NCI-H1105 treated with DMSO at 0.1 percent for 48 hours (cell line): ENCODE data around the gene ZNF491.
"Not testable (repeated sequence)": the region's sequence is repeated elsewhere in the genome, so short reads cannot be mapped to it uniquely, and the experiment has no call there.

Experiments used
- DNase-seq: peaks from one replicate; lab custom pipeline; 2025; lab: John Stamatoyannopoulos, UW

ZNF491 gene

DNA sequence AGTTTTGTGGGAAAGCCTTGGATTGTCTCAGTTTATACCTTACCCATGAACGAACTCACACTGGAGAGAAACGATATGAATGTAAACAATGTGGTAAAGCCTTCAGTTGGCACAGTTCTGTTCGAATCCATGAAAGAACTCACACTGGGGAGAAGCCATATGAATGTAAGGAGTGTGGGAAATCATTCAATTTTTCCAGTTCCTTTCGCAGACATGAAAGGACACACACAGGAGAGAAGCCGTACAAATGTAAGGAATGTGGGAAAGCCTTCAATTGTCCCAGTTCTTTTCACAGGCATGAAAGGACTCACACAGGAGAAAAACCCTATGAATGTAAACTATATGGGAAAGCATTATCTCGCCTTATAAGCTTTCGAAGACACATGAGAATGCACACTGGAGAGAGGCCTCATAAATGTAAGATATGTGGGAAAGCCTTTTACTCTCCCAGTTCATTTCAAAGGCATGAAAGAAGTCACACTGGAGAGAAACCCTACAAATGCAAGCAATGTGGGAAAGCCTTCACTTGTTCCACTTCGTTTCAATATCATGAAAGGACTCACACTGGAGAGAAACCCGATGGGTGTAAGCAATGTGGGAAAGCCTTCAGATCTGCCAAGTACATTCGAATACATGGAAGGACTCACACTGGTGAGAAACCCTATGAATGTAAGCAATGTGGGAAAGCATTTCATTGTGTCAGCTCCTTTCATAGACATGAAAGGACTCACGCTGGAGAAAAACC, 8.2 kb downstream of the ZNF491 start:
- DNase-seq, result no peak

DNA sequence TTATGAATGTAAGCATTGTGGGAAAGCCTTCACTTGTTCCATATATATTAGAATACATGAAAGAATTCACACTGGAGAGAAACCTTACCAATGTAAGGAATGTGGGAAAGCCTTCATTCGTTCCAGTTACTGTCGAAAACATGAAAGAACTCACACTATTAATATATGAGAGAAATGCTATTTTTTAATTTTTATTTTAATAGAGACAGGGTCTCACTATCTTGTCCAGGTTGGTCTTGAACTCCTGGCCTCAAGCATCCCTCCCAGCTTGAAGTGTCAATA, 8.7 kb downstream of the ZNF491 start:
- no peak for DNase-seq

DNA sequence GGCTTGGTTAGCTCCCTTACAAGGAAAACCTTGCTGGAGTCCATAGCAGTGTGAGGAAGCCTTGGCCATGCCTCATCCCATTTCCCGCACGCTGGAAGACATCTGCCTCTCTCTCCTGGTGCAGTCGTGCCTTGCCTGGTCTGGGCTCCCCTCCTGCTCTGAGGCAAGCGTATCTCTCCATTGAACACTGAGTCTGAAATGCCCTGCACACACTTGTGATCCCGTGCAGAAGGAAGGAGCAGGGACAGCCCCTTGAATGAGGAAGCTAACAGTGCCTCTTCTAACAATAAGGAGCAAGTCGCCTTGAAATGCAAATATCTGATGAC, 15.3 kb downstream of the ZNF491 start:
- DNase-seq, result no peak

DNA sequence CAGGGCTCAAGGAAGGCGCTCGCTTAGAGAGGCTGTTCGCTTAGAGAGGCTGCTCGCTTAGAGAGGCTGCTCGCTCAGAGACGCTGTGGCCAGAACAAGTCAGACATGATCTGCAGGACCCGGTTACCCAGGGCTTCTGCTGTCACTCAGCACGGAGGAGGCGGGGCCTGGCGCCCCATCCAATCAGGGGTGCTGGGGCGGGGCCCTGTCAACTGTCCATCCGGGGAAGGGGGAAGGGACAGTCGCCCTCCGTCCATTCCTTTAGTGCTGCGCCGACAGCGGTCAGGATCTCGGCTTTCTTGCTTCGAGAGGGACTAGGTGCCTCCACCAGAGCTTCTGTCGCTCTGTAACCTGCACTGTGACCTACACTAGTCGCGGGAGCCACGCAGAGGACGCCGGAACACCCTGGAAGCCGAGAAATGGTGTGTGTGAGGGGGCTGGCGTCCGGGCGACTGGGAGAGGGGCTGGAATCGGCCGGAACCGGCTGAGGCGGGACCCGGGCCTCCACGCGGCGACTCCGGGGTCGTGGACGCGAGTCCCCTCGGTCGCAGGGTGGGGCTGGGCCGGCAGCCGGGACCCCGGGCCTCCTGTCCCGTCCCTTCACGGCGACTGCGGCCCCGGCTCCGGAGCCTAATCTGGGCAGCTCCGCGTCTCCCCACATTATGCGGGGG, 15.8 kb downstream of the ZNF491 start, which contains the start of gene ZNF440:
Gene ZNF440 (plus strand): TSS at position 245 of the 671 bp plus-strand sequence. CDS start 175 bp downstream, at position 420.
- peak; percentile 90 for DNase-seq

DNA sequence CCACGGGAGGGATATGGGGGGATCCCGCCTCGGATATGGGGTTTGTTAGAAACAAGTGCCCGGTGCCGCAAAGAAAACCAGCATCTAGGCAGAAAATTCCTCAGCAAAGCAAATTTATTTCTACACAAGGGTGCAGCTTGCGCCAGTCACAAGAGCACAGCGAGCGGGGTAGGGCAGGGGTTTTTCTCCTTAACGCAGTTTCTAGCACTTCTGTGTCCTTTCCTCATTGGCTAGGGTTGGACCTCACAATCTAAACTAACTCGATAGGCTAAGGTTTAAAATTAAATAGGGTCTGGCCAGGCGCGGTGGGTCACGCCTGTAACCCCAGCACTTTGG, 16.3 kb downstream of the ZNF491 start:
- DNase-seq, result no peak

DNA sequence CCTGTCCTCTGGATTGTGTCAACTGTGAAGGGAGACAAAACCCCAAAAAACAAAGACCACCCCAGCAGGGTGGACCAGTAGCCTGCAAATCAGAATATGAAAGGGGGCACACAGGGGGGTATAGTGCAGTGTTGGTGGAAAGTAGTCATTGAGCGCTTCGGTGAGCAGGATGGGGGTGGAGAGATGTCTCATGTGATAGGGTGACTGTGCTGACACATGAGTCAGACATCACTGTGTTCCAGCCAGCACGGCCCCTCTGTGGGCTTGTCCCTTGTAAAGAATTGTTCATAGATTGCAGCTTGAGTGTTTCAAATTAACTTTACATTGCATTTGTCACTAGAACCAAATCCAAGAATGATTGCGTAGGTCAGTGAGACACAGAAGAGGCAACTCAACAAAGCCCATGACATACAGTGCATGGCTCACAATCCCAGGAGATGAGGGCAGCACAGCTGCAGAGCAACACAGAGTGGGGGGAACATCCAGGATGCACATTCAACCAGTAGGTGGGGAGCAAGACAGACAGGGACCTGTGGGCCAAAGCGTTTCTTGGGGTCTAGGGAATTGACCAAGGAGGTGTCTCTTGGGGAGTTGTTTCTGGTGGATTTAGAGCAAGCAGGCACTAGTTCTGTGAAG, 23.3 kb downstream of the ZNF491 start:
- DNase-seq, result no peak

DNA sequence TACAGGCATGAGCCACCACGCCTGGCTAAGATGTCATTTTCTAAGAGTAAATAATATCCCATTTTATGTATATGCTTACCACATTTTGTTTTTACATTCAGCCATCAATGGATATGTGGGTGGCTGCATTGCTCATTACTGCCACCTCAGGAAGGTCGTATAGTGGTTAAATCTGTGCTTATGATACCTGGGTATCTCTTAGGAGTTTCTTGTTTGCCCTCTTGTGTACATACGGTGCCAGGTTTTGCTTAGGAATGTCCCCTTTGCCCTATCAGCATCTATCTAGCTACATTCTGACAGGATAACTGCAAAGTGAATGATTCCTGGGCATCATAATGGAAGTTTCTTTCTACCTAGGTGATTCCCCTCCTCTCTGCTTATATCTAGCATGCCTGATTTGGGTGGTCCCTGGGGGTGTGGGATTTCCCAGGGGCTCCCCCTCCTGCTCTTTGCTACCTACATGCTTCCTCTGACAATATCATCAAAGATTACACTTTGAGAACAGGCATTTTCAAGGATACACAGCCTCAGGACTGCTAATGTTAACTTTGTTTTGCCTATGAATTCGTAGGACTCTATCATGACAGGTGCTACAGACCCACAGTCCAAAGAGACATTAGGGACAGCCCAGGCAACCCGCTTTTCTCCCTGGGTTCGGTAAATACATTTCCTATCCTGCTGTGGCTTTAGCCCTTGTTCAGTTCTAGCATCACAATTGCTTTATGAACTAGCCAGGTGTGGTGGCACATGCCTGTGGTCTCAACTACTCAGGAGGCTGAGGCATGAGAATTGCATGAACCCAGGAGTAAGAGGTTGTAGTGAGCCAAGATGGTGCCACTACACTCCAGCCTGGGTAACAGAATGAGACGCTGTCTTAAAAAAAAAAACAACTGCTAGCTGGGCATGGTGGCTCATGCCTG, 30.9 kb downstream of the ZNF491 start:
- not testable (repeated sequence) for DNase-seq

DNA sequence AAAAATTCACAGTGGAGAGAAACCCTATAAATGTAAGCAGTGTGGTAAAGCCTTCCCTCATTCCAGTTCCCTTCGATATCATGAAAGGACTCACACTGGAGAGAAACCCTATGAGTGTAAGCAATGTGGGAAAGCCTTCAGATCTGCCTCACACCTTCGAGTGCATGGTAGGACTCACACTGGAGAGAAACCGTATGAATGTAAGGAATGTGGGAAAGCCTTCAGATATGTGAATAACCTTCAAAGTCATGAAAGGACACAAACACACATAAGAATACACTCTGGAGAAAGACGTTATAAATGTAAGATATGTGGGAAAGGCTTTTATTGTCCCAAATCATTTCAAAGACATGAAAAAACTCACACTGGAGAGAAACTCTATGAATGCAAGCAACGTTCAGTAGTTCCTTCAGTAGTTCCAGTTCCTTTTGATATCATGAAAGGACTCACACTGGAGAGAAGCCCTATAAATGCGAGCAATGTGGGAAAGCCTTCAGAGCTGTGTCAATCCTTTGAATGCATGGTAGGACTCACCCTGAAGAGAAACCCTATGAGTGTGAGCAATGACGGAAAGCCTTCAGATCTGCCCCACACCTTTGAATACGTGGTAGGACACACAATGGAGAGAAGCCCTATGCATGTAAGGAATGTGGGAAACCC, 34.1 kb downstream of the ZNF491 start:
- DNase-seq, result no peak

DNA sequence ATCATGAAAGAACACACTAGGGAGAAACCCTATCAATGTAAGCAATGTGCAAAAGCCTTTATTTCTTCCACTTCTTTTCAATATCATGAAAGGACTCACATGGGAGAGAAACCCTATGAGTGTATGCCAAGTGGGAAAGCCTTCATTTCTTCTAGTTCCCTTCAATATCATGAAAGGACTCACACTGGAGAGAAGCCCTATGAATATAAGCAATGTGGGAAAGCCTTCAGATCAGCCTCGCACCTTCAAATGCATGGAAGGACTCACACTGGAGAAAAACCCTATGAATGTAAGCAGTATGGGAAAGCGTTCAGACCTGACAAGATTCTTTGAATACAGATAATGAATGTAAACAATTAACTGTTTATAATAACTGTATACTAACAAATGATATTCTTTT, 35.2 kb downstream of the ZNF491 start:
- no peak for DNase-seq

DNA sequence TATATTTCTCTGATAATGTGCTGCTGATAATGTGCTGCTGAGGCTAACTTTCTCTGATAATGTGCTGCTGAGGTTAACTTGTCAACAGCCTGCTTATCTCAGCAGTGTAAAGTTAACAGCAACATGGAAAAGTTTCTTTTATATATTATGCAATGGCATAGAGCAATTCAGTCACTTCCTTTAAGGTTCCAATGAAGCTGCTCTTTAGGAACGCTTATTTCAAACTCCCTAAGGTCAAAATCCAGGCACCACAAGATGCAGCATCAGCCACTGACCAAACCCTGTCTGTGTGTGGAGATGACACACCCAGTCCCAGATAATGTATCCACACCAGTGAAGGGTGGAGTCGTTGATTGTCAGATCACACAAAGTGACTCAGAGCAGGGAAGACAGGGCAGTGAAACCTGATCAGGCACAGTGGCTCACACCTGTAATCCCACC, 37.3 kb downstream of the ZNF491 start:
- not testable (repeated sequence) for DNase-seq

DNA sequence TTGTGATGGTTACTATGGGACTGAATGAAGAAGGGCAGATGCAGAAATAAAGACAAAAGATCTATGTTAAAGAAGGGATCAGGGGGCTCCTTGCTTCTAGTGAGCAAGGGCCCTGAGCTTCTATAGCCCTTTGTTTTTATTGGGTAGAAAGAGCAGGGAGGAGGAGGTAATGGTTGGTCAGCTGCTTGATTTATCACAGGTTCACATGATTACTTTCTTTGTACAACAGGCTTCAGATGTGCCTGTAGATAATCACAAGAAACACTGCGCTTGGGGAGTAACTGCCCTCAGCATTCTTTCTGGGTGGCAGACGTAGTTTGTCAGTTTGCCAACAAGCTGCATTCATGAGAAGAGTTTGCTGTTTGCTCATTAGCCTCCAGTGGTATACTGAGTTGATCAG, 45.4 kb downstream of the ZNF491 start:
- DNase-seq, result no peak

DNA sequence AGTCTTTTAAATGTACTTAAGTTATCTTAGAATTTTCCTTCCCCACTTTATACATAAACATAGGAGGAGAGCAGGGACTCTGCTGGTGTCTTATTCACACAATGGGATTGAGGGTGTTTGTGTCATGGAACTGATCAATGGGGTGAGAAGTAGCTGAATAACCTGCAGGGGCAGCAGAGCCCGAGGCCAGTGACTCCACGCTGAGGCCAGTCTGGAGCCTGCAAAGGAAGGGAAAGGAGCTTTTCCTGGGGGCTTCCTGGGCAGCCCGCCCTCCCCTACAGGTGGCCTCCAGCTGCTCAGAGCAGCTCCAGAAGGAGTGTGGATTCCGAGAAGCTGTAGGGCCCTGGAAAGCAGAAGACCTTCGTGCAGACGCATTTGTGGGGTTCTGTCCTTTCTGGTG, 49.3 kb downstream of the ZNF491 start:
- DNase-seq, result not testable (repeated sequence)

DNA sequence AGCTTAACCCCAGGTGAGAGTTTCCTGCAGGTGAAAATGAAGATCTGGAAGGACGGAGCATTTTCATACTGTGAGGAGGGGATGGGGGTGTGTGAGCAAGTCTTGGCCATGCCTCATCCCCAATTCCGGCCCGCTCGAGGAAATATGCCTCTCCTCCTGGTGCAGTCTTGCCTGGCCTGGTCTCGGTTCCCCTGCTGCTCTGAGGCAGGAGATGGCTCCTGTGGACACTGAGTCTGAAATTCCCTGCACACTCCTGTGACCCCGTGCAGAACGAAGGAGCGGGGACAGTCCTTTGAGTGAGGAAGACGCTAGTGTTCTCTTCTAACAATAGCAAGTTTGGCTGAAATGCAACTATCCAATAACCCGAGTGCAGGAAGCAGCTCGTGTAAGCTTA, 49.9 kb downstream of the ZNF491 start:
- no peak for DNase-seq

DNA sequence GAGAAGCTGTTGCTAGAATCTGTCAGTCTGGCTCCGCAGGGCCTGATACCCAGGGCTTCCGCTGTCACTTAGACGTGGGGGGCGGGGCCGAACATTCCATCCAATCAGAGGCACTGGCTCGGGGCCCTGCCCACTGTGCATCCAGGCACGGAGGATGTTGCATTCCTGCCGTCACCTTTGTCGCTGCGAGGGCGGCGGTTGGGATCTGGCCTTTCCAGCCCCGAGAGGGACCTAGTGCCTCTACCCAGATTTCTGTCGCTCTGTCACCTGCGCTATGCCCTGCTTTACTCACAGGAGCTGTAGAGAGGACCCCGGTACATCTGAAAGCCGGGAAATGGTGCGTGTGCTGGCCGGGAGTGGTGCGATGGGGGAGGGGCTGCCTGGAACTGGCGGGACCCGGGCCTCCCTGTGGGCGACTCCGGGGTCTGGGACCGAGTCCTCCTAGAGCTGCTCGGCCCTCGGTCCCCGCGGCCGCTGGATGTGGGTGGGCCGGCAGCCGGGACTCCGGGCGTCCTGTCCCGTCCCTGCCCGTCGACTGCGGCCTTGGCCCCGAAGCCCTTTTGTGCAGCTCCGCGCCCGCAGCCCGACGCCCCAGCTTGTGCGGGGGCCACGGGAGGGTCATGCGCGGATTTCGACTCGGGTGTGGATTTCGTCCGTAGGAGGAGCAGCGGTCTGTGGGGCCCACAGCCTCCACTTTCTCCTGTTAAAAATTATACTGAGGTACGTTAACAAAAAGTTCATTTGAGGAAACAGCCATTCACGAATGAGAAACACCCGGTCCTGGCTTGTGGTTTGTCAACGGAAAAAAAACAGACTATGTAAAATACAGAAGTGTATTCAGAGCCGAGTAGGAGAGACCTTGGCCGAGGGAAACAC, 50.5 kb downstream of the ZNF491 start, which contains the start of gene ZNF439:
Gene ZNF439 (plus strand): TSS at position 133 of the 876 bp plus-strand sequence. CDS start 142 bp downstream, at position 275.
- peak; percentile 88 for DNase-seq

DNA sequence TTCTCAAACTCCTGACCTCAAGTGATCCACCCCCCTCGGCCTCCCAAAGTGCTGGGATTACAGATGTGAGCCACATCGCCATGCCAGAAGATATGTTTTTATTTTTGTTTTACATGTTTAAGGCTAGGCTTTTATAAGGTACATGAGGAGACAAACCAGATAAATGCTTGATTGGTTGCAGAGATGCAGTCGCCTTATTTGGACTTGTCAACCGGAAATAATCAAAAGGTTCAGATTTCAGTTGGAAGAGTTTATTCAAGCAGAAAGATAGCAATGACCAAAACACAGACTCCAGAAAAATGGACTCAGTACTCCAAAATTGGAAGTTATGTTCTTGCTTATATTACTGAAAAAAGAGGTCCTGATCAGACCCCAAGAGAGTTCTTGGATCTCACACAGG, 52.0 kb downstream of the ZNF491 start:
- not testable (repeated sequence) for DNase-seq

DNA sequence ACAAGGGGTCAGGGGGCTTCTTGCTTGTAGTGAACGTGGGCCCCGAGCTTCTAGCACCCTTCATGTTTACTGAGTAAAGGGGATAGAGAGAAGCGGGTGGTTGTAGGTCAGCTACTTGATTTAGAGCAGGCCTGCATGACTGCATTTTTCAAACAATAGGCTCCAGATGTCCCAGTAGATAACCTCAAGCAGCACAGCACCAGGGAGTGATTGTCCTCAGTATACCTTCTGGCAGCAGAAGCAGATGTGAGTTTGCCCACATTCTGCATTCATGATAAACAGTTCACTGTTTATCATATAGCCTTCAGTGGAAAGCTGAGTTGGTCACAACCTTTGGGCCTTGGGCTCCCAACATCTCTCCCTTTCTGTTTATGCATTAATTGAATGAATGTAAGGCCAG, 55.0 kb downstream of the ZNF491 start:
- no peak for DNase-seq

DNA sequence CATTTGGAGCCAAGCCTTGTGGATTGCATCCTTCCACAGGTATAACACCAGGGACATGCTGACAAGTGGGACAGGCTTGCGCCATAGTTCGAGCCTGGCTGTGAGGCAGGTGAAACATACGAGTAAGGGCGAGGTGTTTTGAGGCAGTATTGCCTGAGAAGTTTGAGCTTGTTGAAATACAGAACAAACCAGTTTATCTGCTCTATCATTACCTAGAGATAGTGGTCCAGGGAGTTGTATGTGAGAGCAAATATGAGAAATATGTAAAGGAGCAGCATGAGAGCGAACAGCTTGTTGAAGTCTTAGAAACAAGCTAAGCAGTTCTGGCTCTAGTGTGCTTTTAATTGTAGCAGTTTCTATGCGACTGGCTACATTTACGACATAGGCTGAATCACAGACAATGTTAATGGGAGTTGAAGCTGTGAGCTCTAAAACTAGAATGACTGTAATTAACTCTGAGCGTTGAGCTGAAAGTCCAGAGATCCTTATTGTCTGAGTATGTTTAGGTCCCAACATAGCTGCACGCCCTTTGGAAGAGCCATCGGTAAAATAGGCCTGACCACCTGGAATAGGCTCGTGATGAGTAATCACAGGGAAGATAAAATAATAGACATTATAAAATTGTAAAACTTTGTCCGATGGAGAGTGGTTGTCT, 58.4 kb downstream of the ZNF491 start:
- no peak for DNase-seq
